Measurements from ENCODE around the gene GJD3.

Gene GJD3

DNA sequence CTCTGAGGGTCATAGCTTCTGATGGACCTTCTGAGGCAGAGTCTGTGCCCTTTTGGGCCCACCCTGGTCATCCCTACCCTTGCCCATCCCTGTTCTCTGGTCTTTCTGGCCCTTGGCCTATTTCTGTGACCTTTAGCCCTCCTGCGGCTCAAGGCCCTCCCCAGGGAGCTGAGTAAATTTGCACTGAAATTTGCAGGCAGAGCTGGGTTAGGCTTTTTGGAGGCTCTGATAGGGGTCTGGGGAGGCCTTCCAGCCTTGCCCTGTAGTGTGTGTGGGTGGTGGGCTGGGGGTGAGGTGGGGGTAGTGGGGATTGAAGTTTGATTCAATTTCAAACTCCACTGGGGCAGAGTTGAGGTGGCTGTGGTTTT is 37.7 kb downstream of the GJD3 start:
- Mint-ChIP-seq H3K27me3 (ENCODE audit: low read depth, poor library complexity) (peaks cover 5% of the 10 kb centered on the region), H3K9me3 (no peaks in the 10 kb centered on the region), H3K27ac (no peak overlapping the region), H3K36me3 (ENCODE audit: low read depth) (peaks cover 22% of the 10 kb centered on the region), H3K4me1 (peaks cover 80% of the 10 kb centered on the region), H3K4me3 (no peak overlapping the region)
- no peak for DNase-seq
- TF ChIP-seq, protein P1, sequence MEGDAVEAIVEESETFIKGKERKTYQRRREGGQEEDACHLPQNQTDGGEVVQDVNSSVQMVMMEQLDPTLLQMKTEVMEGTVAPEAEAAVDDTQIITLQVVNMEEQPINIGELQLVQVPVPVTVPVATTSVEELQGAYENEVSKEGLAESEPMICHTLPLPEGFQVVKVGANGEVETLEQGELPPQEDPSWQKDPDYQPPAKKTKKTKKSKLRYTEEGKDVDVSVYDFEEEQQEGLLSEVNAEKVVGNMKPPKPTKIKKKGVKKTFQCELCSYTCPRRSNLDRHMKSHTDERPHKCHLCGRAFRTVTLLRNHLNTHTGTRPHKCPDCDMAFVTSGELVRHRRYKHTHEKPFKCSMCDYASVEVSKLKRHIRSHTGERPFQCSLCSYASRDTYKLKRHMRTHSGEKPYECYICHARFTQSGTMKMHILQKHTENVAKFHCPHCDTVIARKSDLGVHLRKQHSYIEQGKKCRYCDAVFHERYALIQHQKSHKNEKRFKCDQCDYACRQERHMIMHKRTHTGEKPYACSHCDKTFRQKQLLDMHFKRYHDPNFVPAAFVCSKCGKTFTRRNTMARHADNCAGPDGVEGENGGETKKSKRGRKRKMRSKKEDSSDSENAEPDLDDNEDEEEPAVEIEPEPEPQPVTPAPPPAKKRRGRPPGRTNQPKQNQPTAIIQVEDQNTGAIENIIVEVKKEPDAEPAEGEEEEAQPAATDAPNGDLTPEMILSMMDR (IDR thresholded peaks at IDR 0.05): no peak

DNA sequence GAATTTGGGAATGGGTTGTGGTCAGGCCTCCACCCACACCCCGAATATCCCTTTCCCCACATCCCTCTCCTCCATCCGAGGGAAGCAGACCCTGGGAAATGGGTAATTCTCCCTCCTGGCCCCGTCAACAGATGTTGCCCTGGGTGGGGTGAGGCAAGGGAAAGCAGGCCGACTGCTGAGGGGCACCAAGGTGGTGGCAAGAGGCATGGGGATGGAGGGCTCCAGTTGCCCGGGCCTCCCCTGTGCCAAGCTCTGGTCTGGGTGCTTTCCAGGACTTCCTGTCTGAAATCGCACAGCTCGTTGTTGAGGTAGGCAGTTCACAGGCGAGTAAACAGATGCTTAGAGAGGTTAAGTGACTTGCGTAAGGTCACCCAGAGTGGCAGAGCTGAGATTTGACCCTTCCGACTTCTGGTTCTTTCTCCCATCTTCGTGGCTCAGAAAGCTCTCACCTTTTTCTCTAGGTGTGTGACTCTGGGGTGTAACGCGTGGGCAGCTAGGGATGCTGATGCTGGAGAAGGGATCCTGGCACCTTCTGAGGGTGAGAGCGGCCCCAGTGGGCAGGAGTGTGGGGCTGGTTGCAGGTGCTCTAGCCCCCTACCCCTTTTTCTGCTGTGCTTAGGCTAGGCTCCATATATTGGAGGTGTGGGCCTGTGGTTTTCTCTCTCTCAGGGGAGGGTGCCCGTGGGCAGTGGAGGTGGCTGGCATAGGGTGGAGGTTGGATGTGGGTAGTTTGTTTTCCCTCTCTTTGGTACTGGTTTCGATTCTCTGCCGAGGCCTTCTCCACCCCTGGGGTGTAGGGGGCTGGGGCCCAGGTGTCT is 38.3 kb downstream of the GJD3 start:
- DNase-seq: no peak
- Mint-ChIP-seq H3K36me3 (ENCODE audit: low read depth) (peaks cover 16% of the 10 kb centered on the region), H3K4me3 (no peak overlapping the region), H3K27ac (peak overlapping the region; percentile 86), H3K27me3 (ENCODE audit: low read depth, poor library complexity) (peaks cover 8% of the 10 kb centered on the region), H3K9me3 (no peaks in the 10 kb centered on the region), H3K4me1 (peaks cover 80% of the 10 kb centered on the region)
- TF ChIP-seq, protein P1 (IDR thresholded peaks at IDR 0.05): no peak

DNA sequence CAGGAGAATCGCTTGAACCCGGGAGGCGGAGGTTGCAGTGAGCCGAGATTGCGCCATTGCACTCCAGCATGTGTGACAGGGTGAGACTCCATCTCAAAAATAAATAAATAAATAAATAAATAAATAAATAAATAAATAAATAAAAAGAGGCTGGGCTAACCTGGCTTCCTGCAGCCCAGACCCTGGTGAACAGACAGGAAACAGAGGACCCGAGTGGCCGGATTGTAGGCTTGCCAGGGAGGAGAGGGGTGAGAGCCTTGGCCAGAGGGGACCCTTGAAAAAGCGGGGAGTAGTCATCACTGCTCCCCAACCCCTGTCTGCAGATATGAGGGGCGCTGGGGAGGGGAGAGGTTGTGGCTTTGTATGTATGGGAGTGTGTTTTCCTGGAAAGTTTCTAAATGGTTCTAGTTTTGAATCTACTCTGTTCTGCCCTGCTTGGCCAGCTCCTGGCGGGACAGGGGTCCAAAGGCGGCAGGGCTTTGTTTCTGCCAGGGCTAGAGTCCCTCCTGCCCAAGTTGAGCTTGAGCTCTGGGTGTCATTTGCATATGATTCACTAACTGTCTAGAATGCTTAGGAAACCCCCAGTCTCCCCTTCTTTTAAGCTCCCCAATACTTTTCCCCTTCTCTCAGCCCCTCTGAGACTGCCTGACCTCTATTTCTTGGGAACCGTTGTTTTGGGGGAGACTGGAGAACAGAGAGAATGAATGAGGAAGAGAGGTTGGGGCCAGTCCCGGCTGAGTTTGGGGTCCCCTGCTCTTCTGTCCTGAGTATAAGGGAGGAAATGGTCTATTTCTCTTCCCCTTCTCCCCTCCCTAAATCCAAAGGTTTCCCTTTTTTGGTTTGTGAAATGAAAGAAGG is 39.2 kb downstream of the GJD3 start:
- TF ChIP-seq, protein P1 (IDR thresholded peaks at IDR 0.05): no peak
- Mint-ChIP-seq H3K27me3 (ENCODE audit: low read depth, poor library complexity) (peaks cover 8% of the 10 kb centered on the region), H3K36me3 (ENCODE audit: low read depth) (peaks cover 14% of the 10 kb centered on the region), H3K27ac (no peak overlapping the region), H3K4me1 (peaks cover 84% of the 10 kb centered on the region), H3K4me3 (no peak overlapping the region), H3K9me3 (no peaks in the 10 kb centered on the region)
- no peak for DNase-seq

DNA sequence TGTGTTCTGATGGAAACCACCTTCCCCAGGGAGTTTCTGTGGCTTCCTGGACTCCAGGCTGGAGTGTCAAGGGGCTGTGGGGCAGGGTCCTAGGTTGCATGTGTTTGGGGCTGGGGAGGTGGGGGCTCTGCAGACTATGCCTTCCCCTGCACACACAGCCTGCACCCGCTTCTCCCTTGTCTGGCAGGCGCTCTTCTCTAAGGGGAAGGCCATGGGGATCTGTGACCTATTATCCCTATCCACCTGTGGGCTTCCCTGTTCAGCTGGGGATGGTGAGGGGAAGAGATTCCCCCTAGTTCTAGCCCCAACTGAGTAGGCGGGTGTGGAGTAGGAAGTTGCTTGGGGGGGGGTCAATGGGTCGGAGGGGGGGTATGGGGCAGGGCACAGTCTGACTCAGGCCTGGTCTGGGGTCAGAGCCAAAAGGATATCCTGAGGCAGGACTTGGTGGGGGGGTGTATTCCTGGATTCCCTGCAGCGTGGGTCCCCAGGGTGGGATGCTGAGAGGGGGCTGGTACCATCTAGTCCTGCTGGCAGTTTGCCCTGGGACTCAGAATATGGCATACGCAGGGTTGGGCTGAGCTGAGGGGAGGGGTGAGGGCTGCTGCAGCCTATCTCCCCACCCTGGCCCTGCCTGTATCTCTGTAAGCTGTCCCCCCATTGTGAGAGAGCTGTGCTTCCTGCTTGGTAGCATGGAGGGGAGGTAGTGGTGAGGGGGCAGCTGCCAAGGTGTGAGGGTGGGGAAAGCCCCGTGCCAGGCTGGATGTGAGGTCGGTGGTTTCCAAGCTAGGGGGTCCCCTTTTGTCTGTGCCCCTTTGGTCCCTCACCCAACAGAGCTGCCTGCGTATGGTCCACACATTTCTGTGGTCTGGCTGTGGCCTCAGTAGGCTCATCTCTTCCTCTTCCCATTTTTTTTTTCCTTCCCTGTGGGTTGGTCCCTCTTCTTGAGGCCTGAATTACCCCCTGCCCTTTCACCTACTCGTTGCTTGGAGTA is 40.9 kb downstream of the GJD3 start:
- DNase-seq: no peak
- peak overlapping the region; percentile 95 for H3K27ac Mint-ChIP-seq

More for the DNA sequence above, 40.9 kb downstream of the GJD3 start:
- H3K27me3 Mint-ChIP-seq (ENCODE audit: low read depth, poor library complexity): peaks cover 13% of the 10 kb centered on the region
- peaks cover 6% of the 10 kb centered on the region for H3K36me3 Mint-ChIP-seq (ENCODE audit: low read depth)
- no peaks in the 10 kb centered on the region for H3K9me3 Mint-ChIP-seq
- H3K4me3 Mint-ChIP-seq: no peak overlapping the region
- TF ChIP-seq, protein P1 (IDR thresholded peaks at IDR 0.05): no peak
- peaks cover 92% of the 10 kb centered on the region for H3K4me1 Mint-ChIP-seq
